GM19351 (cell line): ENCODE results near the gene NHLH1.
A peak's percentile ranks its signal among the peaks of the same experiment; 100 is the strongest.

Experiments used
- ATAC-seq: cut with Tn5 transposase; IDR thresholded peaks from one replicate; pipeline ENCODE4 v1.9.1; 2021; ENCODE audit warnings: mild to moderate bottlenecking, moderate library complexity; ENCODE audit not compliant: unreplicated experiment

NHLH1 gene

GRCh38 chr1:160358073-160358472, 8.8 kb upstream of the NHLH1 start:
- ATAC-seq, result no peak

- no peak for ATAC-seq
Observed at GRCh38 chr1:160359559-160360226, 7.2 kb upstream of the NHLH1 start.

- no peak for ATAC-seq
Observed at GRCh38 chr1:160360227-160360695, 6.6 kb upstream of the NHLH1 start.

DNA sequence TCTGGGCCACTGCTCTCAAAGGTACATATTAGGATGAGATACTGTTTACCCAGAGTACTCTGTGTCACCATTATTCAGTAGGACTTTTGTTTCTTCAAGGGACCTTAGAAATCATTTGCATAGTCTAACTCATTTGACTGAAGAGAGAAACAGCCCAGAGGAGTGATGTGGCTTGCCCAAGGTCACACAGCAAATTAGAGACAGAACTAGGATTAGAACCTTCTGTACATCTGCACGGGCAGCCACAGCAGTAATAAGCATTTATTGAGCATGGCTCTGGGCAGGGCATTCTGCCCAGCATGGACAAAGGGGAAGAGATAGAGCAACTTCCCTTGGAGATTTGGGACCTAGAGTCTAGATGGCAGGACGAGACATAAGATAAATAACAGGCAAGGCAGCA, 5.7 kb upstream of the NHLH1 start:
- no peak for ATAC-seq

DNA sequence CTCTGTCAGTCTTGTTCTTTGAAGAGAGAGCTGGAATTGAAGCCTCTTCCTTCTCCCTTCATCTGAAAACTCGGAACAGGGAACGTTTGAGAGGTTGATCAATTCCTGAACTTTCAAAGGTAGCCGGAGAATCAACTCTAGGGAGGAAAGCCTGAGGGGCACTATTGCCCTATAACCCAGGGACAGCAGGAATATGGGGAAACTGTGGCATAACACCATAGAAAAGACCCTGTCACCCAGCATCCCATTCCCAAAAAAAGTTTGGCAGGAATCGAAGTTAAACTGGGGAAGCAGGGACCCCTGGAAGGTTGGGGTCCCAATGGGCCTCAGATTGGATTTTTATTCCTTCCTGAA, 5.1 kb upstream of the NHLH1 start:
- ATAC-seq, result no peak

DNA sequence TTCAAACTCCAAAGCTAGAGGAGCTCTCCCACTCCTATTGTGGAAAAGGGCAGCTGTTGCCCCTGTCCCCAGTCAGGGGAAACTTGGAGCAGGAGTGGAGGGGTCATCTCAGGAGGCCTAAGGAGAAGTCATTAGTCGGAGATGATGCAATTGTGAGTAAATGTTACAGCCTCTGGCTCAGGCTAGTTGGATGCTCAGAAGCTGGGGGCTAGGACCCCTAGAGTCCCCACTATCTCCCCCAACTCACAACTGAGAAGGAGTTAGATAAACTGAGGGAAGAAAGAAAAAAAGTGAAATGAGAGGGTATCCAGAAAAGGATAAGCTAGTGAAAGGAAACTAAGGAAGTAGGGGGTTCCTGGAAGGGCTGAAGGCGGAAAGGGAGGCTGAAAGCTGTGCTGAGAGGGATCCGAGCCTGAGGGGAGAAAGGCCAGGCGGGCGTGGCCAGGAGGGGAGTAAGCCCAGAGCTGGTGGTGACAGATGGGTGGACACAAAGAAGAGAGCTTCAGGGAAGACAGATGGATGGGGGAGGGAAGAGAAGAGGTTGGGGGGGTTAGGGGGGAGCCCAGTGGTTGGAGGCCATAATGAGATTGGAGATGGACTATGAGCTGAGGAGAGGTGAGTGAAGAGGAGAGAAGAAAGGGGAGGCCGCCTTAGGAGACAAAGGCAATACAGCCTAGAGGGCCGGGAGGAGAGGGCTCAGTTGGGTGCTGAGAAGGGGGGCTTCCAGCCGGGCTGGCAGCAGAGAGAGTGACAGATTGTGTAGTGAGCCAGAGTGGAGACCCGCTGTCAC, 4.5 kb upstream of the NHLH1 start:
- ATAC-seq, result no peak

GRCh38 chr1:160363010-160363409, 3.9 kb upstream of the NHLH1 start:
- ATAC-seq, result no peak

GRCh38 chr1:160363951-160364735, 2.7 kb upstream of the NHLH1 start:
- ATAC-seq, result no peak

DNA sequence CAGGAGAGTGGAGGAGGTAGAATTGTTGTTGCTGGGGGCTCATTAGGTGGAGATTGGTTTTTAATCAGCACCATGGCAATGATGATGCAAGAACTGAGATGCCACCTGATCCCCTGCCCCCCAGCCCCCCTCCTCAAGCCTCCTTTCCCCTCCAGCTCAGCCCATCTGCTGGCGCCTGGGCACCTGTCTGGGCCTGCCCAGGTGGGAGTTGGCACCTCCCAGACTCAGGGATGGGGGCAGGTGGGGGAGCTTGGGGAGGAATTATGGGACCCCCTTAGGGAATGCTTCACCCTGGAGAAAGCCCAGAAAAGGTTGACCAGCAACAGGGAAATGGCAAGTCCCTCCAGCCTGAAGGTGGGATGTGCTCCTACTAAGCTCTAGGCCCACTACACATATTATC, 1.5 kb upstream of the NHLH1 start:
- no peak for ATAC-seq

- ATAC-seq, result no peak
Observed at GRCh38 chr1:160367516-160367900, 637 bp downstream of the NHLH1 start.

DNA sequence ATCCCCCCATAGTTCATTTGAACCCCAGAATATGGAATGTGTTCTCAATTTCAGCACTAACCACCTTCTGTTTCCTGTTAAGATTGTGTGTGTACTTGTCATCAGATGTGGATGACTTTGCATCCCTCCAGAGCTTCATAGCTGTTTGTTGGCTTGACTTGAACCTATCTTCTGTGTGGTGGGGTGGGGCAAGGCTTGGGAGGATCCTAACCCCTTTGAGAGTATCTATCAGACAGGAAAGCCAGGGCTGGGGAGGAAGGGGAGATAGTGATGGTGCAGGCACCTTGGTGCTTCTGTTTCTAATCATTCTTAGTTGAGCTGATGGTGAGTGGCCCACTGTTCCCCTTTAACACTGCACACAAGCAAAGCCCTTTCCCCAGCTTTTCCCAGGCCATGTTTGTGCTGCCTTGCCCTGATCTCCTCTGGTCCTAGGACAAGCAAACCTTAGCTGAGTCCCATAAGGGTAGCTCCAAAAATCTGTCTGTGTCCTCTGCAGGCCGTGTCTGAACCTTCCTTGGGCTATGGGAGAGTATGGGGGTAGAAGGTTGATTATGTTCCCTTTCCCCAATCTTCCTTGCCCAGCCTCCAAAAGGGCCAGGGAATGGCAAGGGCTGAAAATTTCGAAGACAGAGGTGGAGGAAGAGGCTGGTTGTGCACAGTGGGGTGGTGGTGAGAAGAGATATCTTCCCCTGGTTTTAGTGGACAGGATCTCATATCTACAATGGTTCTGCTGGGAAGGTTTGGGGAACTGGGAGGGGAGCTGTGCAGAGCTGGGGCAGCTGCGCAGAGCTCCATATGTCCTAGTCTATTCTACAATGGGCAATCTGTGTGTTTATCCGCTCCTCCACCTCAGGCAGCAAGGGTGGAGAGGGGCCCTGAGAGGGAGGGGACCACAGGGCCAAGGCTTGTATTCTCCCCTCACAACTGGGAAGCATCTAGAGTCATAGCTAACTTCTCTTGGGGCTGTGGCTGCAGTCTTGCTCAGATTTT, 1.4 kb downstream of the NHLH1 start:
- ATAC-seq, result no peak

DNA sequence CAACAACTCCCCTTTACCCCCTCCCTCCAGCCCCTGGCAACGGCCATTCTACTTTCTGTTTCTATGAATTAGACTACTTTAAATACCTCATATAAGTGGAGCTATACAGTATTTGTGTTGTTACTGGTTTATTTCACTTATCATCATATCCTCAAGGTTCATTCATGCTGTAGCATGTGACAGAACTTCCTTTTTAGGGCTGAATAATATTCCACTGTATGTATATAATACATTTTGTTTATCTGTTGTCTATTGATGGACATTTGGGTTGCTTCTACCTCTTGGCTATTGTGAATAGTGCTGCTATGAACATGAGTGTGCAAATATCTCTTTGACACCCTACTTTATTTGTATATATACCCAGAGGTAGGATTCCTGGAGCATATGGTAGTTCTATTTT, 2.2 kb downstream of the NHLH1 start:
- no peak for ATAC-seq

GRCh38 chr1:160370561-160371345, 3.9 kb downstream of the NHLH1 start:
- no peak for ATAC-seq

DNA sequence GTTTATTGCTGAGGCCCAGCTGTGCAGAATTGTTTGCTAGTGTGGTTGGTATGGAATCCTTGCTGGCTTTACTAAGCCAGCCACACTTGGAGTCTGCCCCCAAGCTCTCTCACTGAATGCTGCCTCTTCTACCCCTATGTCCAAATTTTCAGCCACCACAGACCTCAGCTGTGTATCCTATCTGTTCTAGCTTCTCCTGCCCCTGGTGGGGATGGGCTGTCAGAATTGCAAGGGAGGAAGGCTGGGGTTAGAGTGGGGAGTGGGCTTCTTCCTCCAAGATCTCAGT, 4.4 kb downstream of the NHLH1 start:
- no peak for ATAC-seq

- no peak for ATAC-seq
Observed at GRCh38 chr1:160371756-160372155, 4.9 kb downstream of the NHLH1 start.

DNA sequence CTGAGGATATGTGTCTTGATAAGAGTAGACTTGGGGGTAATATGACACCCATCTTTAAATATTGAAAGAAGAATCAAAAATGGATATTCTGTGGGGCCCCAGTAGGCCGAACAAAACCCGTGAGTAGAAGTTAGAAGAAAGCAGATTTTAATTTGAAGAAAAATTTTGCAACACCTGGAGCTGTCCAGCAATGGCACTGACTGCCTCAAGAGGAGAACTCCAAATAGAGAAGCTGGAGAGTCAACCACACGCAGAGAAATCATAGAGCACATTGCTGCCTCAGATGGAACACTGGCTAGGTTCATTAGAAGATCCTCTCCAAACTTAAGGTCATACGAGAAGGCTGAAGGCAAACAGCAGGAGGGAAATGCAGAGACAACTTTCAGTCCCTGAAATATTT, 6.8 kb downstream of the NHLH1 start:
- ATAC-seq, result no peak

DNA sequence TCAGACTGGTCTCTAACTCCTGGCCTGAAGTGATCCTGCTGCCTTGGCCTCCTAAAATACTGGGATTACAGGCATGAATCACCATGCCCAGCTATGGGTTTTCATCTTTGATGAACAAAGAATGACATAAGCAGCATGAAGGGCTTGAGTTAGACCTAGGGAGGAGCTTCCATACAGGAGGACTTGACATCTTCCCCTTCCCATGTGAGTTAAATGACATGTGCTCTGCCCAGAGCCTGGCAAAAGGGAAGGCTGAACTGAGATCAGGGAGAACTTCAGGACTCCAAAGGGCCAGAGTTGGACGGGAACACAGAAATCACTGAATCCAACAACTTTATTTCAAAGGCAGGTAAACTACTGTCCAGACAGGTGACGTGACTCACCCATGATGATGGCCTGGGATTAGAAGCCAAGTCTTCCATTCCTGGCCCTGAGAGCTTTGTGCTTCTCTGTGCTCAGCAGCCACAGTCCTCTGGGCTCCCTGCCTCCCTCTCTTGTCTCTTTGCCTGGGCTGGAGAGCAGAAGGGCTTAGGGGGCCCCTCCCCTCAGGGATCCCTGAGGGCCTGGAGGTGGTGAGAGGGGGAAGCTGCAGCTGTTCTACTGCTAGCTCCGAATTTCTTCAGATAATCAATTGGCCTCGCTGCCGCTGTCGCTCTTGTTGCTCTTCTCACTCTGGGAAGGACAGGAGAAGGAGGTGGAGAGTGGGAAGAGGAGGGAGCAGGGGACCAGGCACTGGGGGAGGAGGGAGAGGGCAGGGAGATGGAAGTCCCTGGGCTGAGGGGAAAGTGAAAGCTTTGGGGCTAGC, 7.6 kb downstream of the NHLH1 start:
- ATAC-seq, result no peak

- peak; percentile 72 for ATAC-seq
Observed at GRCh38 chr1:160375788-160376524, 9.1 kb downstream of the NHLH1 start.
